Endothelial cell of umbilical vein (primary cell): Measurements from ENCODE around the gene DNHD1. TPM values are rescaled to one million over a fixed set of nuclear protein-coding genes. Genes with fewer than 3 reads are reported as not detected.

Experiments used
- BruUV-seq: library from RNA; stranded (reverse); fragments of 400-500 nt; replicated peaks from 2 replicates; lab custom pipeline; 2021; lab: Mats Ljungman, UMichigan
- CTCF ChIA-PET: fragments of 300-600, 350-600 bp; sonication (Branson Sonifier 250); formaldehyde crosslinking; loops from one replicate; lab custom pipeline; 2021; ENCODE audit warnings: antibody characterized with exemption, inconsistent platforms; lab: Charles Lee
- POLR2A ChIA-PET: fragments of 300-600, 350-600 bp; sonication (Branson Sonifier 250); formaldehyde crosslinking; loops from one replicate; lab custom pipeline; 2021; ENCODE audit warnings: antibody characterized with exemption, inconsistent platforms; lab: Charles Lee
- DNase-seq: peaks from one replicate; pipeline ENCODE4 v3.0.0-alpha.2; 2011; ENCODE audit warnings: low read depth, low spot score
- FAIRE-seq: peaks from 2 replicates; lab custom pipeline; 2011; peaks lifted over from hg19 to GRCh38; lab: Jason Lieb, UNC
- H2AFZ ChIP-seq: 2 replicates; pipeline ENCODE4 v1.6.0; 2012; ENCODE audit warnings: low read depth, low read length, control low read depth, inconsistent platforms
- H3K27ac ChIP-seq: 2 replicates; pipeline ENCODE4 v1.5.1; 2011; ENCODE audit warnings: low read depth, mild to moderate bottlenecking, control low read depth, low read length, moderate library complexity; ENCODE audit not compliant: insufficient read depth
- H3K27me3 ChIP-seq, 2 experiments: 2 replicates each; pipeline versions ENCODE4 v1.6.0 to v1.6.1; 2011; ENCODE audit warnings: low read length in 2 of 2, mixed read lengths in 1 of 2; ENCODE audit not compliant: control insufficient read depth in 2 of 2, insufficient read depth in 2 of 2
- H3K36me3 ChIP-seq, 2 experiments: 2 replicates in 1 of 2; 3 replicates in 1 of 2; pipeline ENCODE4 v1.5.1; 2011; ENCODE audit warnings: low read length in 2 of 2, mild to moderate bottlenecking in 1 of 2, moderate library complexity in 1 of 2; ENCODE audit not compliant: control insufficient read depth in 2 of 2, insufficient read depth in 2 of 2; ENCODE audit errors: extremely low read depth in 1 of 2
- H3K4me1 ChIP-seq: 3 replicates; pipeline ENCODE4 v1.5.1; 2011; ENCODE audit warnings: mild to moderate bottlenecking, low read length; ENCODE audit not compliant: control insufficient read depth, insufficient read depth; ENCODE audit errors: extremely low read depth
- H3K4me2 ChIP-seq: 2 replicates; pipeline ENCODE4 v1.6.1; 2011; ENCODE audit warnings: low read length, control low read depth, mixed read lengths; ENCODE audit not compliant: insufficient read depth
- H3K4me3 ChIP-seq, 3 experiments: fragments of 200-600 bp in 1 of 3; sonication (generic), shearing (Covaris generic) in 1 of 3; replicated peaks in 1 of 3; 2 replicates each; pipeline ENCODE4 v1.5.1; 2011 to 2016; ENCODE audit warnings: control low read depth in 3 of 3, low read length in 3 of 3, mild to moderate bottlenecking in 2 of 3, inconsistent platforms in 1 of 3, low read depth in 1 of 3, moderate library complexity in 1 of 3; ENCODE audit not compliant: insufficient read depth in 1 of 3
- H3K79me2 ChIP-seq: 2 replicates; pipeline ENCODE4 v1.6.0; 2012; ENCODE audit warnings: low read length, inconsistent platforms; ENCODE audit not compliant: control insufficient read depth, insufficient read depth
- H3K9ac ChIP-seq: replicated peaks from 2 replicates; pipeline ENCODE3; 2011; ENCODE audit warnings: low read length, control low read depth; ENCODE audit not compliant: insufficient read depth; ENCODE audit errors: extremely low read depth
- H3K9me1 ChIP-seq: replicated peaks from 3 replicates; pipeline ENCODE4 v1.6.0; 2011; ENCODE audit warnings: mild to moderate bottlenecking, low read length; ENCODE audit not compliant: control insufficient read depth, insufficient read depth; ENCODE audit errors: extremely low read depth
- H3K9me3 ChIP-seq: replicated peaks from 2 replicates; pipeline ENCODE4 v1.5.1; 2012; ENCODE audit warnings: low read length, inconsistent platforms; ENCODE audit not compliant: control insufficient read depth, insufficient read depth
- H4K20me1 ChIP-seq: replicated peaks from 2 replicates; pipeline ENCODE3; 2011; ENCODE audit warnings: mild to moderate bottlenecking, low read length; ENCODE audit not compliant: control insufficient read depth, insufficient read depth; ENCODE audit errors: extremely low read depth
- FOS ChIP-seq: IDR thresholded peaks from 2 replicates; pipeline ENCODE4 v1.6.1; 2011; ENCODE audit warnings: mild to moderate bottlenecking, low read length, moderate library complexity, borderline replicate concordance; ENCODE audit not compliant: insufficient read depth
- GATA2 ChIP-seq: IDR thresholded peaks from 2 replicates; pipeline ENCODE4 v1.7.0; 2011; ENCODE audit warnings: low read depth, mild to moderate bottlenecking, moderate library complexity, mixed read lengths, low read length; ENCODE audit not compliant: insufficient read length, insufficient read depth
- POLR2A ChIP-seq: IDR thresholded peaks from 2 replicates; pipeline ENCODE4 v1.6.1; 2012; ENCODE audit warnings: low read depth, mild to moderate bottlenecking, control low read depth, low read length
- dilution Hi-C: fragments of 300-500 bp; cut with MboI; formaldehyde crosslinking; loops from one replicate; pipeline ENCODE4 v1.15.0; 2019; ENCODE audit warnings: low sequenced_read_pairs; ENCODE audit not compliant: extremely low pct_ligation_motif_present
- intact Hi-C: fragments of 100-400 bp; cut with micrococcal nuclease; formaldehyde crosslinking; loops from one replicate; pipeline ENCODE4 v1.10.0; 2022
- polyA plus RNA-seq, 4 experiments: library from polyadenylated mRNA; depleted of rRNA in 3 of 4; stranded (reverse) in 3 of 4; unstranded in 1 of 4; fragments of >200 nt; gene quantifications; 2 replicates each; pipeline versions ENCODE4 v1.2.1 to v1.2.3, GENCODE V29; 2011 to 2012; ENCODE audit warnings: missing spikeins in 1 of 4
- total RNA-seq: library from RNA; stranded (reverse); gene quantifications from 2 replicates; pipeline ENCODE4 v1.2.3, GENCODE V29; 2021
- TF ChIP-seq, protein P1 (sequence below), 2 donors: IDR thresholded peaks; 1 replicate in 1 of 2; 2 replicates in 1 of 2; pipeline ENCODE4 v1.5.1; 2011; ENCODE audit warnings: low read length in 2 of 2, mild to moderate bottlenecking in 2 of 2, moderate library complexity in 2 of 2, control low read depth in 1 of 2, inconsistent platforms in 1 of 2, low read depth in 1 of 2; ENCODE audit not compliant: insufficient read depth in 1 of 2; ENCODE audit errors: extremely low read depth in 1 of 2

The DNHD1 gene
- total and polyA plus RNA-seq, 2 donors (not counting 3 experiments of a cell fraction or from before 2014, with no cell fraction given): 3.7 to 8.6 TPM

DNA sequence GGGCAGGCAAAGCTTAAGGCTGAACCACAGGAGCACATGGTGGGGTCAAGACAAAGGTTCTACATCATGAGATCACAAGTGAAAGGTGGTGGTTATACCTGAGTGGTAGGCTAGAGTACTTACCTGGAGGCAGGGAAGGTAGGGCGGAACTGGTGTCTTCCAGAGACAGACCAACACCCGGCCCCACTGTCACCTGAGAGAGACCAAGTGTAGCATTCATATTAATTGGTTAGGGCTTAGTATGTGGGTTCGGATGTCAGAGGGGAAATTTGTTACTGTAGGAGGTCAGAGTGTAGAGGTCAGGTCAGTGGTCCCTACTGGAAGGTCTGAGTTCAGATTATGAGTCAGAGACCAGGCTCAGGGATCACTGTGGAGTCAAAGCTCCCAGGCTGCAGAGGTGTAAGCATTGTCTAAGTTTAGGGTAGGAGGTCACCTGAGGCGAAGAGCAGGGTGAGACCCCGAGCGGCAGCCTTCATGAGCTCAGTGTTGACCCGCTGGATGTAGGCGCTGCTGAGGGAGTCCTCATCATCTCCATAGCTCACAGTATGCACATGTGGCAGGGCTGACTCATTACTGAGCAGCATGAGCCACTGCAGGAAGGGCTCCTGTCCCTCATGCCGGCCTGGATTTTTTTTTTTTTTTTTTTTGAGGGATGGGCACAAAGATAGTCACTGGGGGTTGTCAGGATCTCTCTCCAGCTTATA, 119.0 kb downstream of the DNHD1 start:
- no peak overlapping the region for H3K27ac ChIP-seq
- ChIA-PET POLR2A (interaction anchor here (1.2 kb wide), 1 partner anchor 67 kb away, joined by 3 read pairs; the partner anchor contains the start of gene MRPL17), CTCF (interaction anchor here (1.2 to 4.5 kb wide), 4 partner anchors 52 to 87 kb away, joined by 4 to 35 read pairs (median 20); partner anchors contain the start of gene MRPL17)
- H2AFZ ChIP-seq: no peak overlapping the region
- H3K4me1 ChIP-seq: peaks cover 47% of the 10 kb centered on the region
- peaks cover 11 to 14% of the 10 kb centered on the region in 2 experiments for H3K36me3 ChIP-seq
- H3K9me3 ChIP-seq: no peaks in the 10 kb centered on the region
- no peaks in the 10 kb centered on the region for H3K27me3 ChIP-seq
- H4K20me1 ChIP-seq: no peaks in the 10 kb centered on the region
- H3K4me2 ChIP-seq: no peak overlapping the region
- FAIRE-seq (no peak), DNase-seq (no peak)
- TF ChIP-seq FOS (peak; percentile 35), GATA2 (no peak)
- dilution Hi-C loops: no loop called here
- no peaks in the 10 kb centered on the region for H3K9me1 ChIP-seq
- intact Hi-C loops: loop anchor here (5.0 kb wide), 1 partner anchor 141 kb away; no protein-coding TSS in a partner anchor
- no peak overlapping the region for H3K4me3 ChIP-seq
- no peak overlapping the region for H3K9ac ChIP-seq
- BruUV-seq: no TSS peak
- peaks cover 12% of the 10 kb centered on the region for H3K79me2 ChIP-seq

DNA sequence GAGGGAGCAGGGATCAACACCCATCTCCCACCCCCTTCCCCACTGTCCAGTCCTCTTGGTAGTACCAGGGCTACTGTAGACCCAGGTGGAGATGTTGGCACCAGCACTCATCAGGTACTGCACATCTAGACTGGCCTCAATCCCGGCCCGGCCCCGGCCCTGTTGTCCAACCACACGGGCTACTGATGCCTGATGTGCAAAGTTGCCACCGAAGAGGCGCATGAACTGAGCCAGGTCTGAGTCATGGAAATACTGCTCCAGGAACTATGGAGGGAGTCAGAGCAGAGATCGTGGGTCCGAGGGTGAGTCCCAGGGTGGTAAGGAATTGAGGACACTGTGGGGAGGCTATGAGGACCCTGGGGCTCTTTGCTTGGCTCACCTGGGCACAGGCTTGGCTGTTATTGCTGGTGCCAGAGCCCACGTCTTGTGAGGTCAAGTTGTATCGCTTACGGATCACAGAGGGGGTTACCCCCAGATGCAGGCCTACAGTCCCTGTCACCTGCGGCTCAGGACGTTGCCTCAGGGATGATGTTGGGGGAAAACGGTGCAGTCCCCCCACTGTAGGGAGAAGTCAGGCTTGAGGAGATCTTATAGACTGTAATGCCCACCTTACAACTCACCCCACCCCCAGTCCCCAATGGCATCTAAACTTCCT, 119.6 kb downstream of the DNHD1 start:
- H2AFZ ChIP-seq: no peak overlapping the region
- intact Hi-C loops (loop anchor here (5.0 kb wide), 1 partner anchor 141 kb away; no protein-coding TSS in a partner anchor), dilution Hi-C loops (no loop called here)
- H4K20me1 ChIP-seq: no peaks in the 10 kb centered on the region
- ChIA-PET CTCF (interaction anchor here (0.9 to 7.6 kb wide), 9 partner anchors 10 to 238 kb away, joined by 3 to 79 read pairs (median 22); partner anchors contain the start of genes ILK, MRPL17 and RRP8), POLR2A (interaction anchor here (1.2 kb wide), 2 partner anchors 67 to 79 kb away, joined by 3 to 4 read pairs; partner anchors contain the start of gene MRPL17)
- H3K4me1 ChIP-seq: peaks cover 43% of the 10 kb centered on the region
- H3K36me3 ChIP-seq: peaks cover 8 to 14% of the 10 kb centered on the region in 2 experiments
- peaks cover 7% of the 10 kb centered on the region for H3K79me2 ChIP-seq
- H3K4me2 ChIP-seq: no peak overlapping the region
- DNase-seq: no peak
- H3K9ac ChIP-seq: no peak overlapping the region
- no peaks in the 10 kb centered on the region for H3K9me3 ChIP-seq
- H3K9me1 ChIP-seq: no peaks in the 10 kb centered on the region
- H3K27me3 ChIP-seq: no peaks in the 10 kb centered on the region
- no peak overlapping the region for H3K4me3 ChIP-seq
- no peak for FAIRE-seq
- TF ChIP-seq, protein P1, sequence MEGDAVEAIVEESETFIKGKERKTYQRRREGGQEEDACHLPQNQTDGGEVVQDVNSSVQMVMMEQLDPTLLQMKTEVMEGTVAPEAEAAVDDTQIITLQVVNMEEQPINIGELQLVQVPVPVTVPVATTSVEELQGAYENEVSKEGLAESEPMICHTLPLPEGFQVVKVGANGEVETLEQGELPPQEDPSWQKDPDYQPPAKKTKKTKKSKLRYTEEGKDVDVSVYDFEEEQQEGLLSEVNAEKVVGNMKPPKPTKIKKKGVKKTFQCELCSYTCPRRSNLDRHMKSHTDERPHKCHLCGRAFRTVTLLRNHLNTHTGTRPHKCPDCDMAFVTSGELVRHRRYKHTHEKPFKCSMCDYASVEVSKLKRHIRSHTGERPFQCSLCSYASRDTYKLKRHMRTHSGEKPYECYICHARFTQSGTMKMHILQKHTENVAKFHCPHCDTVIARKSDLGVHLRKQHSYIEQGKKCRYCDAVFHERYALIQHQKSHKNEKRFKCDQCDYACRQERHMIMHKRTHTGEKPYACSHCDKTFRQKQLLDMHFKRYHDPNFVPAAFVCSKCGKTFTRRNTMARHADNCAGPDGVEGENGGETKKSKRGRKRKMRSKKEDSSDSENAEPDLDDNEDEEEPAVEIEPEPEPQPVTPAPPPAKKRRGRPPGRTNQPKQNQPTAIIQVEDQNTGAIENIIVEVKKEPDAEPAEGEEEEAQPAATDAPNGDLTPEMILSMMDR (IDR thresholded peaks at IDR 0.05; ENCODE audit: extremely low read depth in 1 of 2, insufficient read depth in 1 of 2, low read depth in 1 of 2, low read length in 2 of 2): no peak
- TF ChIP-seq FOS: no peak
- TF ChIP-seq POLR2A: no peak
- H3K27ac ChIP-seq: peak overlapping the region; percentile 68
- no TSS peak for BruUV-seq
